SK-N-SH treated with all-trans-retinoic acid at 6 μM for 48 hours (cell line): ENCODE results near the gene CDK14.

Source experiments
- ATAC-seq: fragments of 200-7000 bp; cut with Tn5 transposase; 3 replicates; pipeline ENCODE4 v1.9.1; 2020; ENCODE audit warnings: mild to moderate bottlenecking, moderate library complexity
- ARNTL ChIP-seq: fragments of 450-650 bp; formaldehyde crosslinking; IDR thresholded peaks from 2 replicates; pipeline ENCODE4 v1.5.0; 2020; ENCODE audit warnings: low read depth, mild to moderate bottlenecking, moderate library complexity, borderline replicate concordance
- BACH2 ChIP-seq: fragments of 250-450 bp; sonication (Bioruptor Pico); IDR thresholded peaks from 2 replicates; pipeline ENCODE4 v1.9.0; 2021; ENCODE audit warnings: mild to moderate bottlenecking, borderline replicate concordance
- CREB5 ChIP-seq: fragments of 250-450 bp; sonication (Bioruptor Pico); IDR thresholded peaks from 2 replicates; pipeline ENCODE4 v1.5.1; 2020; ENCODE audit warnings: low read depth, mild to moderate bottlenecking, moderate library complexity
- CSDC2 ChIP-seq: fragments of 250-450 bp; sonication (Bioruptor Pico); IDR thresholded peaks from 2 replicates; pipeline ENCODE4 v1.5.0; 2020; ENCODE audit warnings: mild to moderate bottlenecking, moderate library complexity
- CSRNP3 ChIP-seq: fragments of 250-450 bp; sonication (Bioruptor Pico); IDR thresholded peaks from 2 replicates; pipeline ENCODE4 v1.5.1; 2021; ENCODE audit warnings: mild to moderate bottlenecking, moderate library complexity
- ESRRG ChIP-seq: fragments of 250-450 bp; sonication (Bioruptor Pico); IDR thresholded peaks from 2 replicates; pipeline ENCODE4 v1.6.1; 2021; ENCODE audit warnings: mild to moderate bottlenecking
- GLIS3 ChIP-seq: fragments of 250-450 bp; sonication (Bioruptor Pico); IDR thresholded peaks from 2 replicates; pipeline ENCODE4 v1.5.0; 2020; ENCODE audit warnings: mild to moderate bottlenecking, moderate library complexity
- ISL1 ChIP-seq: fragments of 250-450 bp; sonication (Bioruptor Pico); IDR thresholded peaks from 2 replicates; pipeline ENCODE4 v2.1.2; 2022; ENCODE audit warnings: mild to moderate bottlenecking, moderate library complexity
- OSR1 ChIP-seq: fragments of 250-450 bp; sonication (Bioruptor Pico); IDR thresholded peaks from 2 replicates; pipeline ENCODE4 v1.8.0; 2022; ENCODE audit warnings: moderate library complexity, mild to moderate bottlenecking, inconsistent platforms
- PATZ1 ChIP-seq: fragments of 250-450 bp; sonication (Bioruptor Pico); IDR thresholded peaks from 2 replicates; pipeline ENCODE4 v1.8.0; 2020; ENCODE audit warnings: mild to moderate bottlenecking, moderate library complexity, borderline replicate concordance
- POU6F1 ChIP-seq: fragments of 250-450 bp; sonication (Bioruptor Pico); IDR thresholded peaks from 2 replicates; pipeline ENCODE4 v1.8.0; 2021; ENCODE audit warnings: low read depth, mild to moderate bottlenecking, moderate library complexity, borderline replicate concordance
- PPARA ChIP-seq: fragments of 250-450 bp; sonication (Bioruptor Pico); IDR thresholded peaks from 2 replicates; pipeline ENCODE4 v1.5.0; 2020; ENCODE audit warnings: mild to moderate bottlenecking, borderline replicate concordance
- RARB ChIP-seq: fragments of 250-450 bp; sonication (Bioruptor Pico); IDR thresholded peaks from 2 replicates; pipeline ENCODE4 v1.8.0; 2021; ENCODE audit warnings: mild to moderate bottlenecking, moderate library complexity
- SNAI2 ChIP-seq: fragments of 250-450 bp; sonication (Bioruptor Pico); IDR thresholded peaks from 2 replicates; pipeline ENCODE4 v1.5.0; 2020; ENCODE audit warnings: mild to moderate bottlenecking, moderate library complexity
- TCF4 ChIP-seq: fragments of 250-450 bp; sonication (Bioruptor Pico); IDR thresholded peaks from 2 replicates; pipeline ENCODE4 v1.8.0; 2021; ENCODE audit warnings: mild to moderate bottlenecking, moderate library complexity, borderline replicate concordance
- TOX ChIP-seq: fragments of 250-450 bp; sonication (Bioruptor Pico); IDR thresholded peaks from 2 replicates; pipeline ENCODE4 v1.8.0; 2021; ENCODE audit warnings: mild to moderate bottlenecking, moderate library complexity, borderline replicate concordance
- TSHZ2 ChIP-seq: fragments of 250-450 bp; sonication (Bioruptor Pico); IDR thresholded peaks from 2 replicates; pipeline ENCODE4 v1.5.0; 2020; ENCODE audit warnings: mild to moderate bottlenecking, moderate library complexity
- ZC3H10 ChIP-seq: fragments of 250-450 bp; sonication (Bioruptor Pico); IDR thresholded peaks from 2 replicates; pipeline ENCODE4 v1.5.1; 2021; ENCODE audit warnings: mild to moderate bottlenecking, moderate library complexity
- ZFP3 ChIP-seq: fragments of 250-450 bp; sonication (Bioruptor Pico); IDR thresholded peaks from 2 replicates; pipeline ENCODE4 v1.5.0; 2020; ENCODE audit warnings: mild to moderate bottlenecking, moderate library complexity
- ZFP30 ChIP-seq: fragments of 450-650 bp; formaldehyde crosslinking; IDR thresholded peaks from 2 replicates; pipeline ENCODE4 v1.5.0; 2022; ENCODE audit warnings: mild to moderate bottlenecking, moderate library complexity
- ZNF70 ChIP-seq: fragments of 450-650 bp; formaldehyde crosslinking; IDR thresholded peaks from 2 replicates; pipeline ENCODE4 v1.5.0; 2020; ENCODE audit warnings: mild to moderate bottlenecking, moderate library complexity
- ZNF8 ChIP-seq: fragments of 450-650 bp; formaldehyde crosslinking; IDR thresholded peaks from 2 replicates; pipeline ENCODE4 v1.5.0; 2020; ENCODE audit warnings: mild to moderate bottlenecking, moderate library complexity

The CDK14 gene

GRCh38 chr7:91194841-91195240 lies 598.7 kb downstream of the CDK14 start:
- no peak for ATAC-seq
- TF ChIP-seq CSRNP3 (CRISPR knock-in tag) = no peak
- TF ChIP-seq ZFP3 (CRISPR knock-in tag) = no peak
- TF ChIP-seq RARB (CRISPR knock-in tag) = no peak
- no peak for TF ChIP-seq CREB5 (CRISPR knock-in tag)
- TF ChIP-seq ZFP30 (CRISPR knock-in tag) = no peak
- no peak for TF ChIP-seq SNAI2 (CRISPR knock-in tag)
- TF ChIP-seq BACH2 (CRISPR knock-in tag) = no peak
- TF ChIP-seq TOX (CRISPR knock-in tag) = no peak
- no peak for TF ChIP-seq ESRRG
- no peak for TF ChIP-seq TCF4 (CRISPR knock-in tag)
- no peak for TF ChIP-seq PATZ1
- no peak for TF ChIP-seq ARNTL
- no peak for TF ChIP-seq ZNF70 (CRISPR knock-in tag)
- TF ChIP-seq PPARA (CRISPR knock-in tag) = no peak
- no peak for TF ChIP-seq ZNF8 (CRISPR knock-in tag)
- TF ChIP-seq ISL1 = no peak
- no peak for TF ChIP-seq ZC3H10 (CRISPR knock-in tag)
- no peak for TF ChIP-seq CSDC2 (CRISPR knock-in tag)
- no peak for TF ChIP-seq TSHZ2 (CRISPR knock-in tag)

- ATAC-seq = no peak
Observed at GRCh38 chr7:91196058-91196457, 599.9 kb downstream of the CDK14 start.

More at GRCh38 chr7:91196058-91196457, 599.9 kb downstream of the CDK14 start:
- no peak for TF ChIP-seq SNAI2 (CRISPR knock-in tag)
- TF ChIP-seq ZC3H10 (CRISPR knock-in tag) = no peak
- no peak for TF ChIP-seq BACH2 (CRISPR knock-in tag)
- no peak for TF ChIP-seq GLIS3 (CRISPR knock-in tag)
- no peak for TF ChIP-seq PATZ1
- no peak for TF ChIP-seq CSDC2 (CRISPR knock-in tag)
- TF ChIP-seq ISL1 = no peak
- no peak for TF ChIP-seq ESRRG
- TF ChIP-seq CSRNP3 (CRISPR knock-in tag) = no peak
- no peak for TF ChIP-seq TCF4 (CRISPR knock-in tag)
- no peak for TF ChIP-seq RARB (CRISPR knock-in tag)
- TF ChIP-seq OSR1 (CRISPR knock-in tag) = no peak
- no peak for TF ChIP-seq ZNF8 (CRISPR knock-in tag)
- no peak for TF ChIP-seq ZNF70 (CRISPR knock-in tag)
- no peak for TF ChIP-seq ARNTL
- no peak for TF ChIP-seq ZFP30 (CRISPR knock-in tag)
- TF ChIP-seq POU6F1 (CRISPR knock-in tag) = no peak
